IMR-90 (cell line): ENCODE measurements around the gene PI16. TPM values are rescaled to one million over a fixed set of nuclear protein-coding genes. Genes with fewer than 3 reads are reported as not detected.

Experiments
- ATAC-seq: fragments of 200-7000 bp; cut with Tn5 transposase; 2 replicates; pipeline ENCODE4 v1.9.1; 2020; ENCODE audit warnings: low read depth, mild to moderate bottlenecking, moderate library complexity
- BruUV-seq: library from RNA; stranded (reverse); fragments of 400-500 nt; replicated peaks from 2 replicates; lab custom pipeline; 2021; lab: Mats Ljungman, UMichigan
- CTCF ChIA-PET: fragments of 300-600 bp; formaldehyde crosslinking; extraction: SDS; loops from one replicate; lab custom pipeline; 2021; ENCODE audit warnings: antibody characterized with exemption; lab: Yijun Ruan, JAX
- POLR2A ChIA-PET: fragments of 300-600 bp; sonication (Branson Sonifier 250); formaldehyde crosslinking; loops from one replicate; lab custom pipeline; 2022; ENCODE audit warnings: antibody characterized with exemption; ENCODE audit not compliant: unreplicated experiment; lab: Charles Lee
- DNase-seq: peaks from one replicate; pipeline ENCODE4 v3.0.0; 2013
- H2AFZ ChIP-seq: replicated peaks from 2 replicates; pipeline ENCODE3; 2013; ENCODE audit warnings: low read length, mild to moderate bottlenecking; ENCODE audit not compliant: poor library complexity
- H2AK5ac ChIP-seq: 2 replicates; pipeline ENCODE4 v1.6.1; 2013; ENCODE audit warnings: low read depth, low read length, inconsistent platforms
- H2AK9ac ChIP-seq: replicated peaks from 2 replicates; pipeline ENCODE3; 2013; ENCODE audit warnings: mild to moderate bottlenecking, low read depth, low read length, moderate library complexity; ENCODE audit not compliant: poor library complexity
- H2BK120ac ChIP-seq: 2 replicates; pipeline ENCODE4 v1.6.1; 2013; ENCODE audit warnings: low read depth, low read length, inconsistent platforms
- H2BK15ac ChIP-seq: 3 replicates; pipeline ENCODE4 v1.6.1; 2013; ENCODE audit warnings: low read depth, low read length, inconsistent platforms
- H2BK20ac ChIP-seq: 2 replicates; pipeline ENCODE4 v1.6.1; 2013; ENCODE audit warnings: low read depth, mild to moderate bottlenecking, inconsistent platforms, low read length, moderate library complexity
- H2BK5ac ChIP-seq: 2 replicates; pipeline ENCODE4 v1.6.1; 2013; ENCODE audit warnings: mild to moderate bottlenecking, low read depth, low read length, inconsistent platforms; ENCODE audit not compliant: poor library complexity, severe bottlenecking
- H3K14ac ChIP-seq: replicated peaks from 2 replicates; pipeline ENCODE4 v1.6.1; 2013; ENCODE audit warnings: low read depth, low read length, inconsistent platforms
- H3K18ac ChIP-seq: 2 replicates; pipeline ENCODE4 v1.6.1; 2013; ENCODE audit warnings: low read depth, low read length, control low read depth
- H3K23ac ChIP-seq: 2 replicates; pipeline ENCODE4 v1.6.1; 2013; ENCODE audit warnings: low read depth, low read length, inconsistent platforms
- H3K27ac ChIP-seq: 2 replicates; pipeline ENCODE4 v1.5.1; 2013; ENCODE audit warnings: mild to moderate bottlenecking, control low read depth, low read length; ENCODE audit not compliant: insufficient read depth
- H3K27me3 ChIP-seq: 2 replicates; pipeline ENCODE4 v1.6.1; 2013; ENCODE audit warnings: low read length; ENCODE audit not compliant: control insufficient read depth, insufficient read depth
- H3K36me3 ChIP-seq: 2 replicates; pipeline ENCODE4 v1.6.1; 2013; ENCODE audit warnings: low read length, mixed read lengths; ENCODE audit not compliant: control insufficient read depth, insufficient read depth
- H3K4ac ChIP-seq: 2 replicates; pipeline ENCODE4 v1.6.1; 2013; ENCODE audit warnings: low read depth, low read length, inconsistent platforms
- H3K4me1 ChIP-seq: 2 replicates; pipeline ENCODE4 v1.6.1; 2013; ENCODE audit warnings: low read length, mixed read lengths; ENCODE audit not compliant: control insufficient read depth, insufficient read depth
- H3K4me2 ChIP-seq: 2 replicates; pipeline ENCODE4 v1.6.1; 2013; ENCODE audit warnings: low read depth, mild to moderate bottlenecking, control low read depth, low read length, moderate library complexity
- H3K4me3 ChIP-seq: 2 replicates; pipeline ENCODE4 v1.5.1; 2013; ENCODE audit warnings: low read depth, mild to moderate bottlenecking, control low read depth, low read length, moderate library complexity; ENCODE audit not compliant: insufficient read depth
- H3K56ac ChIP-seq: 2 replicates; pipeline ENCODE4 v1.6.1; 2013; ENCODE audit warnings: low read length, inconsistent platforms; ENCODE audit not compliant: insufficient read depth; ENCODE audit errors: extremely low read depth
- H3K79me1 ChIP-seq, 2 experiments: 2 replicates each; pipeline ENCODE4 v1.6.1; 2013; ENCODE audit warnings: low read length in 2 of 2, inconsistent platforms in 1 of 2, low read depth in 1 of 2
- H3K9ac ChIP-seq: 2 replicates; pipeline ENCODE4 v1.6.1; 2013; ENCODE audit warnings: low read depth, low read length, control low read depth
- H3K9me1 ChIP-seq: 2 replicates; pipeline ENCODE4 v1.6.1; 2013; ENCODE audit warnings: low read length, inconsistent platforms; ENCODE audit not compliant: insufficient read depth
- H3K9me3 ChIP-seq: 2 replicates; pipeline ENCODE4 v1.6.1; 2013; ENCODE audit warnings: low read length; ENCODE audit not compliant: control insufficient read depth, insufficient read depth
- H4K20me1 ChIP-seq: 2 replicates; pipeline ENCODE4 v1.6.1; 2013; ENCODE audit warnings: low read length, inconsistent platforms; ENCODE audit not compliant: insufficient read depth
- H4K5ac ChIP-seq: 2 replicates; pipeline ENCODE4 v1.6.1; 2013; ENCODE audit warnings: mild to moderate bottlenecking, low read depth, low read length, control low read depth
- H4K8ac ChIP-seq, 2 experiments: 2 replicates each; pipeline ENCODE4 v1.6.1; 2013; ENCODE audit warnings: low read depth in 2 of 2, low read length in 2 of 2, control low read depth in 1 of 2, inconsistent platforms in 1 of 2
- H4K91ac ChIP-seq: 2 replicates; pipeline ENCODE4 v1.6.1; 2013; ENCODE audit warnings: low read depth, low read length, inconsistent platforms; ENCODE audit not compliant: insufficient read depth
- NFE2L2 ChIP-seq: fragments of 150-350 bp; IDR thresholded peaks from 2 replicates; pipeline ENCODE4 v1.6.1; 2016; ENCODE audit warnings: low read depth, mild to moderate bottlenecking, low read length
- POLR2A ChIP-seq: IDR thresholded peaks from 2 replicates; pipeline ENCODE4 v1.6.1; 2012; ENCODE audit warnings: mild to moderate bottlenecking, low read depth, low read length
- WGBS, 2 experiments: methylation state at CpG; one replicate each; pipeline versions ENCODE4 v1.1.5 to v1.1.7; 2013; ENCODE audit warnings: missing lambda C conversion rate in 2 of 2; ENCODE audit not compliant: insufficient read length in 1 of 2; ENCODE audit errors: extremely low coverage in 2 of 2; 5-methylcytosine and 5-hydroxymethylcytosine counted together
- dilution Hi-C: fragments of 300-500 bp; cut with HindIII; formaldehyde crosslinking; loops from one replicate; pipeline ENCODE4 v1.14.3; 2018; ENCODE audit warnings: low sequenced_read_pairs; ENCODE audit not compliant: unreplicated experiment
- in situ Hi-C: fragments of 300-500 bp; cut with MboI; formaldehyde crosslinking; loops from 3 replicates; pipeline ENCODE4 v1.14.3; 2019; ENCODE audit warnings: low sequenced_read_pairs, inconsistent platforms, mixed read lengths
- intact Hi-C: fragments of 100-400 bp; cut with micrococcal nuclease; formaldehyde crosslinking; loops from 2 replicates; pipeline ENCODE4 v1.10.0; 2022
- polyA plus RNA-seq, 3 experiments: library from polyadenylated mRNA; depleted of rRNA; stranded (reverse); fragments of >200 nt; gene quantifications; 2 replicates each; pipeline ENCODE4 v1.2.3, GENCODE V29; 2012; ENCODE audit warnings: low replicate concordance in 1 of 3
- total RNA-seq: library from RNA; depleted of rRNA; stranded (reverse); fragments of >200 nt; gene quantifications from 2 replicates; pipeline ENCODE4 v1.2.3, GENCODE V29; 2012

The PI16 gene
- total and polyA plus RNA-seq, 2 of the 4 experiments (the other 2 are of a cell fraction) = 0.21 TPM; not detected in 1

DNA sequence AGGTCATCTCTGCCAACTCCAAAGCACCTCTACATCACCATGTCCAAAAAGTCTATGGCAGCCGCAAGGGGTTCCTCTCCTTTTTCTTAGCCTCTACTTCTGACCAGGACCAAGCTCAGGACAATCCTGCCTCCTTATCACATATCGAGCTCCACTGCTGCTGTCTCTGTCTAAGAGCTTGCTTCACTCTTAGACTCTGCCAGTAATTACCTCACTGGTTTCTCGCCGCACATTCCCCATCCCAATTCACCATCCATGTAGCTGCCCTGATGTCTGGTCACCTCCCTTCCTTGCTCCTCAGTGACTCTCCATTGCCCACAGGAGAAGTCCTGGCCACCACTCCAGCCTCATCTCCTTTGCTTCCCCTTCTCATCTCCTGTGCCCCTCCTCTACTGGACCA is 24.1 kb upstream of the PI16 start:
- peak overlapping the region; percentile 16 for H2BK5ac ChIP-seq
- no peak overlapping the region for H3K9ac ChIP-seq
- peak overlapping the region; percentile 57 for H2BK20ac ChIP-seq
- H3K56ac ChIP-seq = no peak overlapping the region
- peak overlapping the region; percentile 82 for H2BK120ac ChIP-seq
- no TSS peak for BruUV-seq
- H4K91ac ChIP-seq = peak overlapping the region; percentile 30
- peak overlapping the region; percentile 9 to 12; a peak in 2 of 4 replicates for H4K8ac ChIP-seq
- H3K9me1 ChIP-seq = peaks cover 19% of the 10 kb centered on the region
- peak overlapping the region; percentile 30 for H2AK9ac ChIP-seq
- dilution Hi-C loops = no loop called here
- H3K14ac ChIP-seq = peak overlapping the region; percentile 41
- ChIA-PET CTCF (no interaction called here), POLR2A (no interaction called here)
- peak overlapping the region; percentile 83 for H3K18ac ChIP-seq
- no peak for DNase-seq
- H4K20me1 ChIP-seq = no peaks in the 10 kb centered on the region
- peak overlapping the region; percentile 82 for H3K4ac ChIP-seq
- 0 out of 2 replicates have a peak overlapping the region, but pooled peaks have one; percentile 53 for H3K23ac ChIP-seq
- H3K79me1 ChIP-seq = peaks cover 0 to 3% of the 10 kb centered on the region in 2 experiments; a peak in 1 of 4 replicates
- no peak for ATAC-seq
- WGBS, 2 experiments = 94% methylated on average over 3 of the region's 4 CpGs; no CpG with 5 or more reads in 1 of the 2 experiments
- intact Hi-C loops = no loop called here
- no peak overlapping the region for H2AFZ ChIP-seq
- H3K27ac ChIP-seq = peak overlapping the region; percentile 72; the same call in 1 of the 2 replicates
- no peak overlapping the region for H3K4me3 ChIP-seq
- no peaks in the 10 kb centered on the region for H3K27me3 ChIP-seq
- TF ChIP-seq POLR2A (no peak), NFE2L2 (no peak)
- no peaks in the 10 kb centered on the region for H3K9me3 ChIP-seq
- no peak overlapping the region for H3K4me2 ChIP-seq
- peaks cover 3% of the 10 kb centered on the region for H3K36me3 ChIP-seq
- H3K4me1 ChIP-seq = peaks cover 29% of the 10 kb centered on the region
- H2AK5ac ChIP-seq = peak overlapping the region; percentile 97
- in situ Hi-C loops = no loop called here
- H2BK15ac ChIP-seq = peak overlapping the region; percentile 53; the same call in 2 of the 3 replicates
- peak overlapping the region; percentile 69 for H4K5ac ChIP-seq
